Endothelial cell of umbilical vein (primary cell): Measurements from ENCODE around the gene ADGRB2. TPM values are rescaled to one million over a fixed set of nuclear protein-coding genes. Genes with fewer than 3 reads are reported as not detected.

Experiments used
- BruUV-seq: library from RNA; stranded (reverse); fragments of 400-500 nt; replicated peaks from 2 replicates; lab custom pipeline; 2021; lab: Mats Ljungman, UMichigan
- CTCF ChIA-PET: fragments of 300-600, 350-600 bp; sonication (Branson Sonifier 250); formaldehyde crosslinking; loops from one replicate; lab custom pipeline; 2021; ENCODE audit warnings: antibody characterized with exemption, inconsistent platforms; lab: Charles Lee
- POLR2A ChIA-PET: fragments of 300-600, 350-600 bp; sonication (Branson Sonifier 250); formaldehyde crosslinking; loops from one replicate; lab custom pipeline; 2021; ENCODE audit warnings: antibody characterized with exemption, inconsistent platforms; lab: Charles Lee
- DNase-seq: peaks from one replicate; pipeline ENCODE4 v3.0.0-alpha.2; 2011; ENCODE audit warnings: low read depth, low spot score
- FAIRE-seq: peaks from 2 replicates; lab custom pipeline; 2011; peaks lifted over from hg19 to GRCh38; lab: Jason Lieb, UNC
- H2AFZ ChIP-seq: 2 replicates; pipeline ENCODE4 v1.6.0; 2012; ENCODE audit warnings: low read depth, low read length, control low read depth, inconsistent platforms
- H3K27ac ChIP-seq: 2 replicates; pipeline ENCODE4 v1.5.1; 2011; ENCODE audit warnings: low read depth, mild to moderate bottlenecking, control low read depth, low read length, moderate library complexity; ENCODE audit not compliant: insufficient read depth
- H3K27me3 ChIP-seq, 2 experiments: 2 replicates each; pipeline versions ENCODE4 v1.6.0 to v1.6.1; 2011; ENCODE audit warnings: low read length in 2 of 2, mixed read lengths in 1 of 2; ENCODE audit not compliant: control insufficient read depth in 2 of 2, insufficient read depth in 2 of 2
- H3K36me3 ChIP-seq, 2 experiments: 2 replicates in 1 of 2; 3 replicates in 1 of 2; pipeline ENCODE4 v1.5.1; 2011; ENCODE audit warnings: low read length in 2 of 2, mild to moderate bottlenecking in 1 of 2, moderate library complexity in 1 of 2; ENCODE audit not compliant: control insufficient read depth in 2 of 2, insufficient read depth in 2 of 2; ENCODE audit errors: extremely low read depth in 1 of 2
- H3K4me1 ChIP-seq: 3 replicates; pipeline ENCODE4 v1.5.1; 2011; ENCODE audit warnings: mild to moderate bottlenecking, low read length; ENCODE audit not compliant: control insufficient read depth, insufficient read depth; ENCODE audit errors: extremely low read depth
- H3K4me2 ChIP-seq: 2 replicates; pipeline ENCODE4 v1.6.1; 2011; ENCODE audit warnings: low read length, control low read depth, mixed read lengths; ENCODE audit not compliant: insufficient read depth
- H3K4me3 ChIP-seq, 3 experiments: fragments of 200-600 bp in 1 of 3; sonication (generic), shearing (Covaris generic) in 1 of 3; replicated peaks in 1 of 3; 2 replicates each; pipeline ENCODE4 v1.5.1; 2011 to 2016; ENCODE audit warnings: control low read depth in 3 of 3, low read length in 3 of 3, mild to moderate bottlenecking in 2 of 3, inconsistent platforms in 1 of 3, low read depth in 1 of 3, moderate library complexity in 1 of 3; ENCODE audit not compliant: insufficient read depth in 1 of 3
- H3K79me2 ChIP-seq: 2 replicates; pipeline ENCODE4 v1.6.0; 2012; ENCODE audit warnings: low read length, inconsistent platforms; ENCODE audit not compliant: control insufficient read depth, insufficient read depth
- H3K9ac ChIP-seq: replicated peaks from 2 replicates; pipeline ENCODE3; 2011; ENCODE audit warnings: low read length, control low read depth; ENCODE audit not compliant: insufficient read depth; ENCODE audit errors: extremely low read depth
- H3K9me1 ChIP-seq: replicated peaks from 3 replicates; pipeline ENCODE4 v1.6.0; 2011; ENCODE audit warnings: mild to moderate bottlenecking, low read length; ENCODE audit not compliant: control insufficient read depth, insufficient read depth; ENCODE audit errors: extremely low read depth
- H3K9me3 ChIP-seq: replicated peaks from 2 replicates; pipeline ENCODE4 v1.5.1; 2012; ENCODE audit warnings: low read length, inconsistent platforms; ENCODE audit not compliant: control insufficient read depth, insufficient read depth
- H4K20me1 ChIP-seq: replicated peaks from 2 replicates; pipeline ENCODE3; 2011; ENCODE audit warnings: mild to moderate bottlenecking, low read length; ENCODE audit not compliant: control insufficient read depth, insufficient read depth; ENCODE audit errors: extremely low read depth
- CTCF ChIP-seq, 2 donors: IDR thresholded peaks; 1 replicate in 1 of 2; 2 replicates in 1 of 2; pipeline ENCODE4 v1.5.1; 2011; ENCODE audit warnings: low read length in 2 of 2, mild to moderate bottlenecking in 2 of 2, moderate library complexity in 2 of 2, control low read depth in 1 of 2, inconsistent platforms in 1 of 2, low read depth in 1 of 2; ENCODE audit not compliant: insufficient read depth in 1 of 2; ENCODE audit errors: extremely low read depth in 1 of 2
- EZH2 ChIP-seq: IDR thresholded peaks from 2 replicates; pipeline ENCODE4 v1.6.1; 2012; ENCODE audit warnings: borderline replicate concordance, low read depth, mild to moderate bottlenecking, moderate library complexity, low read length, inconsistent platforms; ENCODE audit not compliant: severe bottlenecking
- FOS ChIP-seq: IDR thresholded peaks from 2 replicates; pipeline ENCODE4 v1.6.1; 2011; ENCODE audit warnings: mild to moderate bottlenecking, low read length, moderate library complexity, borderline replicate concordance; ENCODE audit not compliant: insufficient read depth
- GATA2 ChIP-seq: IDR thresholded peaks from 2 replicates; pipeline ENCODE4 v1.7.0; 2011; ENCODE audit warnings: low read depth, mild to moderate bottlenecking, moderate library complexity, mixed read lengths, low read length; ENCODE audit not compliant: insufficient read length, insufficient read depth
- JUN ChIP-seq: IDR thresholded peaks from 2 replicates; pipeline ENCODE4 v1.6.1; 2011; ENCODE audit warnings: borderline replicate concordance, low read depth; ENCODE audit not compliant: insufficient read length, insufficient read depth
- MAX ChIP-seq: IDR thresholded peaks from 2 replicates; pipeline ENCODE4 v1.6.1; 2011; ENCODE audit not compliant: insufficient read depth, insufficient read length
- MYC ChIP-seq: IDR thresholded peaks from one replicate; pipeline ENCODE4 v1.6.1; 2011; ENCODE audit warnings: mild to moderate bottlenecking, low read depth, low read length
- POLR2A ChIP-seq: IDR thresholded peaks from 2 replicates; pipeline ENCODE4 v1.6.1; 2012; ENCODE audit warnings: low read depth, mild to moderate bottlenecking, control low read depth, low read length
- POLR2AphosphoS5 ChIP-seq: IDR thresholded peaks from 2 replicates; pipeline ENCODE4 v1.6.1; 2012; ENCODE audit warnings: low read depth, mild to moderate bottlenecking, control low read depth, low read length, moderate library complexity; ENCODE audit not compliant: insufficient read depth
- dilution Hi-C: fragments of 300-500 bp; cut with MboI; formaldehyde crosslinking; loops from one replicate; pipeline ENCODE4 v1.15.0; 2019; ENCODE audit warnings: low sequenced_read_pairs; ENCODE audit not compliant: extremely low pct_ligation_motif_present
- intact Hi-C: fragments of 100-400 bp; cut with micrococcal nuclease; formaldehyde crosslinking; loops from one replicate; pipeline ENCODE4 v1.10.0; 2022
- polyA plus RNA-seq, 4 experiments: library from polyadenylated mRNA; depleted of rRNA in 3 of 4; stranded (reverse) in 3 of 4; unstranded in 1 of 4; fragments of >200 nt; gene quantifications; 2 replicates each; pipeline versions ENCODE4 v1.2.1 to v1.2.3, GENCODE V29; 2011 to 2012; ENCODE audit warnings: missing spikeins in 1 of 4
- total RNA-seq: library from RNA; stranded (reverse); gene quantifications from 2 replicates; pipeline ENCODE4 v1.2.3, GENCODE V29; 2021

ADGRB2 gene
- total and polyA plus RNA-seq, 2 donors (not counting 3 experiments of a cell fraction or from before 2014, with no cell fraction given) = 1.3 to 1.5 TPM

GRCh38 chr1:31679091-31679490 lies 85.0 kb downstream of the ADGRB2 start:
- no peaks in the 10 kb centered on the region for H3K9me1 ChIP-seq
- no peaks in the 10 kb centered on the region for H4K20me1 ChIP-seq
- DNase-seq = no peak
- no peaks in the 10 kb centered on the region for H3K9me3 ChIP-seq
- intact Hi-C loops = no loop called here
- ChIA-PET POLR2A (no interaction called here), CTCF (interaction anchor here (0.6 to 1.5 kb wide), 3 partner anchors 15 to 110 kb away, joined by 3 to 5 read pairs (median 5); no protein-coding TSS in a partner anchor)
- no peak overlapping the region for H3K4me3 ChIP-seq
- dilution Hi-C loops = no loop called here
- BruUV-seq = no TSS peak
- no peak overlapping the region for H3K9ac ChIP-seq
- no peaks in the 10 kb centered on the region for H3K27me3 ChIP-seq
- peaks cover 19% of the 10 kb centered on the region for H3K4me1 ChIP-seq
- H2AFZ ChIP-seq = no peak overlapping the region
- H3K4me2 ChIP-seq = no peak overlapping the region
- FAIRE-seq = no peak
- TF ChIP-seq GATA2 (no peak), MAX (no peak), FOS (no peak), POLR2AphosphoS5 (no peak), JUN (no peak), MYC (no peak), POLR2A (no peak), CTCF (IDR thresholded peaks at IDR 0.05; ENCODE audit: extremely low read depth in 1 of 2, insufficient read depth in 1 of 2, low read depth in 1 of 2, low read length in 2 of 2) (no peak), EZH2 (no peak)
- H3K36me3 ChIP-seq = no peaks in the 10 kb centered on the region
- H3K79me2 ChIP-seq = no peaks in the 10 kb centered on the region
- no peak overlapping the region for H3K27ac ChIP-seq
